K562 (cell line): ENCODE data around the gene RNASE7. TPM values are rescaled to one million over a fixed set of nuclear protein-coding genes. Genes with fewer than 3 reads are reported as not detected.

ENCODE experiments used
- JUND ChIP-seq, 2 experiments: IDR thresholded peaks; 2 replicates in 1 of 2; 3 replicates in 1 of 2; pipeline ENCODE4 v1.6.1; 2011; ENCODE audit warnings: borderline replicate concordance in 2 of 2, low read depth in 2 of 2, low read length in 2 of 2, improper control_type of control experiment in 1 of 2, missing biosample characterization in 1 of 2, missing genetic modification characterization in 1 of 2, missing genetic modification reagents in 1 of 2
- MECOM ChIP-seq: fragments of 250-450 bp; sonication (Bioruptor Pico); IDR thresholded peaks from 2 replicates; pipeline ENCODE4 v1.8.0; 2022; ENCODE audit warnings: inconsistent platforms
- NFE2 ChIP-seq: IDR thresholded peaks from 2 replicates; pipeline ENCODE4 v1.6.1; 2014; ENCODE audit warnings: antibody characterized with exemption, low read depth
- NFIC ChIP-seq: fragments of 450-650 bp; IDR thresholded peaks from 2 replicates; pipeline ENCODE4 v1.6.1; 2017; ENCODE audit warnings: mild to moderate bottlenecking, inconsistent platforms
- RREB1 ChIP-seq: fragments of 250-450 bp; sonication (Bioruptor Pico); IDR thresholded peaks from 2 replicates; pipeline ENCODE4 v1.4.0; 2020
- ZNF408 ChIP-seq: fragments of 250-450 bp; sonication (Bioruptor Pico); IDR thresholded peaks from 2 replicates; pipeline ENCODE4 v1.4.0; 2020; ENCODE audit warnings: low read depth, mild to moderate bottlenecking, moderate library complexity
- polyA plus RNA-seq, 8 experiments: library from polyadenylated mRNA; depleted of rRNA in 4 of 8; stranded (reverse) in 5 of 8; unstranded in 3 of 8; fragments of >200 nt; fragmentation: Nextera tagmentation in 2 of 8; fragmentation: Illumina TruSeq in 1 of 8; extraction: Ambion mirVana in 2 of 8; extraction: Trizol in 1 of 8; gene quantifications; 2 replicates each; pipeline versions ENCODE4 v1.2.1 to v1.2.3, GENCODE V29; 2011 to 2014; ENCODE audit warnings: inconsistent platforms in 1 of 8, missing spikeins in 1 of 8
- total RNA-seq, 7 experiments: library from RNA; depleted of rRNA in 6 of 7; stranded (reverse); fragments of >200 nt in 6 of 7; fragmentation: Illumina TruSeq in 2 of 7; extraction: Trizol in 2 of 7; gene quantifications; 2 replicates each; pipeline versions ENCODE4 v1.2.1 to v1.2.3, GENCODE V29; 2011 to 2021; ENCODE audit warnings: low replicate concordance in 1 of 7

The RNASE7 gene
- total and polyA plus RNA-seq, 9 of the 15 experiments (the other 6 are each of a cell fraction or from before 2014, with no cell fraction given) = not detected

GRCh38 chr14:21041676-21042433, at the start of gene RNASE7 (continued):
- TF ChIP-seq RREB1 (CRISPR knock-in tag) (peak; percentile 82; the same call in 1 of the 2 replicates), MECOM (CRISPR knock-in tag) (peak; percentile 61; the same call in 1 of the 2 replicates), NFIC (0 out of 2 replicates have a peak, but pooled peaks have one; percentile 22), ZNF408 (CRISPR knock-in tag) (no peak), JUND (IDR thresholded peaks at IDR 0.05; ENCODE audit: borderline replicate concordance, low read depth, low read length) (peak; percentile 69; the same call in 1 of the 2 replicates), JUND (tag; IDR thresholded peaks at IDR 0.05; ENCODE audit: borderline replicate concordance, low read depth, low read length) (peak; percentile 20; the same call in 1 of the 3 replicates), NFE2 (no peak)
